ENCODE results near the gene NT5C2.
A peak's percentile ranks its signal among the peaks of the same experiment; 100 is the strongest.
"Not testable (repeated sequence)": the region's sequence is repeated elsewhere in the genome, so short reads cannot be mapped to it uniquely, and the experiment has no call there.

The NT5C2 gene

DNA sequence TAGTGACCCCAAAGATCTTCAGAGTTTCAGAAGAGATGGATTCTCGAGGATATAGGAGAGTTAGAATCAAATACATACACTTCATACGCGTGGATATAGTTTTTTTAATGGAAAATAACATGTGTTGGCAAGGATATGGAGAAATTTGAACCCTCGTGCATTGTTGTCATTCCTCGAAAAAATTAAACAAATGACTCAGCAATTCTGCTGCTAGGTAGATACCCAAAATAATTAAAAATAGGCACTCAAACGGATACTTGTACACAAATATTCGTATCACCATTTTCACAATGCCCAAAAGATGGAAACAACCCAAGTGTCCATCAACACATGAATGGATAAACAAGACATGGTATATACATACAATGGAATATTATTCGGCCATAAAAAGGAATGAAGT, 5.6 kb upstream of the NT5C2 start:
- DNase-seq, result no peak

DNA sequence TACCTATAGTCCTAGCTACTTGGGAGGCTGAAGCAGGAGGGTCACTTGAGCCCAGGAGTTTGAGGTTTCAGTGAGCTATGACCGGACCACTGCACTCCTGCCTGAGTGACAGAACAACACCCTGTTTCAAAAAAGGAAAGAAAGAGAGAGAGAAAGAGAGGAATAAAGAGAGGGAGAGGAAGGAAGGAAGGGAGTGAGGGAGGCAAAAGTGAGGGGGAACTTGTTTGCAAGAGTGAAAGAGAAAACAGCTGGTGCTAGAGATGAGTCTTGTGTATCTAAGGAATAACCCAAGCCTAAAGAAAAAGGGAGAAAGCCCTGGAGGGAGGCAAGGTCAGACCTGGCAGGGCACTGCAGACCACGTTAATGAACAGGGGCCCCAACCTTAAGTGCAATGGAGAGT, 4.8 kb upstream of the NT5C2 start:
- DNase-seq, result no peak

DNA sequence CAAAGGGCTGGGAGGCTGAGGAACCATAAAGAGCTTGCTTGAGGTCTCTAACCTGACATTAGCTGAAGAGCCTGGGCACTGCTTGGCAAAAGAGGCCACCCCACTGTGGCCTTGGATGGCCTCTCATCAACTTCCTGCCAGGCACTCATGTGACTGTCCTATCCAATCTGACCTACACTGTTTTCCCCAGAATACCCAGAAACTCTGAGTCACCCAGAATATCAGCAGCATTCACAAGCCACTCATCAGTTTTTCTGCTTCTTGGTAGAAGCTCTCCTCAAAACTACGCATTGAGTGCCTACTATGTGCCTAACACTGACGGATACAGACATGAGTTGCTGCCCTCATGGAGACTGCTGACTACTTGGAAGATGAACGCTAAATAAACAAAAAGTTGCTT, 4.1 kb upstream of the NT5C2 start:
- no peak for DNase-seq

DNA sequence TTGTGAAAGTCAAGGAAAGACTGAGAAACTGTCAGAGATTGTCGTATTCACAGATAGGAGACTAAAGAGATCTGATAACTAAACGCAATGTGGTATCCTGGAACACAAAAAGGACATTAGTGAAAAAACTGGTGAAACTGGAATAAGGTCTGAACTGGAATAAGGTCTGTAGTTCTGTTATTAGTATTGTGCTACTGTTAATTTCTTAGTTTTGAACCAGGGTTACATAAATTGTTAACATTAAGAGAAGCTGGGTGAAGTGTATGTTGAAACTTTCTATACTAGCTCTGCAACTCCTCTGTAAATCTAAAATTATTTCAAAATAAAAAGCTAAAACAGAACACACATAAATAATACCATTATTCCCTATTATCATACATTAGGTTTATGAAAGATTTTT, 3.4 kb upstream of the NT5C2 start:
- DNase-seq, result no peak

DNA sequence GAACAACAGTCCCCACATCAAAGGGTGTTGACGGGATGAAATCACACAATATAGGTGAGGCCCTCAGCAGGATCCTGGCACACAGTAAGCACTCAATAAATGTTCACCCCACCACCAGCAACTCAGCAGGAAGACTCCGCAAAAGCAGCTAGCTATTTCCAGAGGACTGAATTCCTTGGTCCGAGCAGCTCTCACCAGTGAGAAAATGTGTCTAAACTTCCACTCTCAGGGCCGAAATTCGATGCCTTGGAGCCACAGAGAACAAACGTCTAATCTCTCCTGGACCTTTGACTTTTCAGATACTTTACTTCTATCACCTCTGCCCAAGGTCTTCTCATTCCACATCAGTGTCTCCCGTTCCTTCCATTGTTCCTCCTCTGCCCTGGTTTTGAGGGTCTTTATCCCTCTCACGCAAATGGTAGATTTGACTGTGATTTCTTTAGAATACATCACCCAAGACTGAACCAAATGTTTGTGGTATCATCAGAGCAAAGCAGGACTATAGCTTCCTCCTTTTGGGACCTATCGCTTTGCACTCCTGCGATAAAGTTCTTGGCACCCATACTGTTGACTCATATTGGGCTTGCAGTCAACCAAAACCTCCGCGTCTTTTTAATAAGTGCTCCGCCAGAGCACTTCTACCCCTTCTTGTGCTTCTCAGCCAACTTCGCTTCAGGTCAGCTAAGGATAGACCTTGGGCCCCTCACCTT, 903 bp upstream of the NT5C2 start:
- no peak for DNase-seq

DNA sequence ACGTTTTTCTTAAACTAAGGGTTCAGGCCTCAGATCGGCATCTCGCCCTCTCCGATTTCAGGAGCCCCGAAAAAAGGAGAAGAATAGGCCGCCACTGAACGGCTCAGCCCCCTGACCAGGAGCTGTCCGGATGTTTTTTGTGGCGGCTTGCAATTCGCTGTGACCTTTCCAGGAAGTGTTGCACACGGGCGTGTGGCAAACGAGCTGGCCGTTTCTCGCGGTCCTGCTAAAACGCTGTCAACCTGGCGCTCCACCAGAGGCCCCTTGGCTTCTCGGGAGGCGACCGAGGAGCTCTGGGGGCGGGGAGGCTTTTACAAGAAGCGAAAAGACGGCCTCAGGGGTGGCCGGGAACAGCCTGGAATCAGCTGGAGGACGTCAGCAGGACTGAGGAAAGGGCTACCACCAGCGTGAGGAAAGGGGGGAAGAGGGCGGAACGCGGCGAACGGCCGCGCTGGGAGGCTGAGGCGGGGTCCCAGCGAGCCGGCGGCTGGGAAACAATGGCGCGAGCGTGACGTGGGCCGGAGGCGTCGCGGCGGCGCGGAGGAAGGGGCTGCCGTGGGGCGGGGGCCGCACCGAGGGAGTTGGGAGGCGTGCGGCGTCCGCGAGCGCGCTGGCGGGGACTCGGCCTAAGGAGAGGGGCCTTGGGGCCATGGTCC, 493 bp downstream of the NT5C2 start:
- peak; percentile 45 for DNase-seq

DNA sequence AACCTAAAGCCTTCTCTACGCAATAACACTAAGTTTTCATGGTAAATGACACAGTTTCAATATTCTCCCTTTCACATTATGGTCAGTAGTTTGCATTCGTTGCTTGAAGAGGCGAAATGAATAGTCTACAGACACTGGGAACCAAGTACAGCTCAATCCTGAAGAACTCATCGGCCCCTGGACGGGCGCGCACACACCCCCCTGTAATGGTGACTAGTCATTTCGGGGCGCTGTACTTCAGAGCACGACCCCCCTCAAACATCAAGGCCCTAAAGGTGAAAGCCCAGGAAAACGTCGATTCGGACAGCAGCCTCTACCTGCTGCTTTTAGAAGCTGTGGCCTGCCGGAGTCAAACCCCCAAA, 1.0 kb downstream of the NT5C2 start:
- no peak for DNase-seq

DNA sequence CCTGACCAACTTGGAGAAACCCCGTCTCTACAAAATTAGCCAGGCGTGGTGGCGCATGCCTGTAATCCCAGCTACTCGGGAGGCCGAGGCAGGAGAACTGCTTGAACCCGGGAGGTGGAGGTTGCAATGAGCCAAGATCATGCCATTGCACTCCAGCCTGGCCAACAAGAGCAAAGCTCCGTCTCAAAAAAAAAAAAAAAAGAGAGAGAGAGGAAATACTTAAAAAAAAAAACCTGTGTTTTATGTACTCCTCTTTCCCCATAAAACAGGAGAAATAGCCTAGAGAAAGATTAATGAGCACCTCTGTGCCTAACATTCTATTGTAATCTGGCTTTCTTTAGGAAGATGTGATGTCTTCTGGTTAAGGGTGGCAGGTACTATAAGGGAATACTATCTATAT, 1.9 kb downstream of the NT5C2 start:
- DNase-seq, result not testable (repeated sequence)

DNA sequence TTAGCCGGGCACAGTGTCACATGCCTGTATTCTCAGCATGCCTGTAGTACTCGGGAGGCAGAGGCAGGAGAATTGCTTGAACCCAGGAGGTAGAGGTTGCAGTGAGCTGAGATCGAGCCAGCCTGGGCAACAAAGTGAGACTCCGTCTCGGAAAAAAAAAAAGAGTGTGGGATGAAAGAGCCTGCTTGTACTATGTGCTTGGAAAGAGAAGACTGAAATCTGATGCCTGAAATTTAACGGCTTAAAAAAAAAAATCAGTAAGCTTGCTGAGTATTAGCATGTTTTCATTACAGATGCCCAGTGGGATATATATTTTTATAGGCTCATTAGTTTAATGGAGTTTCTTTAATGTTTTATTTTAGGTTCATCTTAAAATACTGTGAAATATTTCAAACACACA, 4.2 kb downstream of the NT5C2 start:
- no peak for DNase-seq

DNA sequence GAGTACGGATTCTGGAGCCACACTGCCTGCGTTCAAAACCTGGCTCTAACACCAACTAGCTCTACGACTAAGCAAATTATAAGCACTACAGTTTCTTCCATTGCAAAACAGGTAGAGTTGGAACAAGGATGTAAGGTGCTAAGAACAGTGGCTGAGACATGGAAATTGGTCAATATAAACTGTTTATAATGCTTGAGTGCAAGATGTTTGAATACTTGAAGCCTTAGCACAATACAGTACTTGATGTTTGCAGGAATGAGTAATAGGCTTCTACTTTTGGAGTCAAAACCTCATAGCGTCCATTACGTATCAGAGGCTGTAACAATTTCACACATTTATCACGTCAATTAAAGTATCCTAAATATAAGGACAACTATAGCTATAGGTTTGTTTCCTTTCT, 6.9 kb downstream of the NT5C2 start:
- DNase-seq, result no peak

DNA sequence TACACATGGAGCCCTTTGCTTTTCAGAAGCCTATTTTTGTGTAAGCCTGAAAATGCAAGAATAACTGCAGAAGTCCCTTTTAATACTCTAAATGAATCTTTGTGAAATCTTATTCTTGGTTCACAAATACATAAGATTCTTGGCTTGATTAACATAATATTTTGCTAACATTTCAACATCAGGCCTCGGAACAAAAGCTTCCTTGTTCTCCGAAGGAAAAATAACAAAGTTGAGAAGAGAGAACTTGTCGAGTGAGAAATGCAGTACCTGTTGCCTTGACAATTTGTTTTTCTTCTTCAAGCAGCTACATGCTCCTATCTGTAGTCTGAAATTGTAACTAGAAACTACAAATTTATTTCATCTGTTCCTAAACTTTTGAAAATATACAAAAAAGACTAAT, 8.5 kb downstream of the NT5C2 start:
- no peak for DNase-seq

DNA sequence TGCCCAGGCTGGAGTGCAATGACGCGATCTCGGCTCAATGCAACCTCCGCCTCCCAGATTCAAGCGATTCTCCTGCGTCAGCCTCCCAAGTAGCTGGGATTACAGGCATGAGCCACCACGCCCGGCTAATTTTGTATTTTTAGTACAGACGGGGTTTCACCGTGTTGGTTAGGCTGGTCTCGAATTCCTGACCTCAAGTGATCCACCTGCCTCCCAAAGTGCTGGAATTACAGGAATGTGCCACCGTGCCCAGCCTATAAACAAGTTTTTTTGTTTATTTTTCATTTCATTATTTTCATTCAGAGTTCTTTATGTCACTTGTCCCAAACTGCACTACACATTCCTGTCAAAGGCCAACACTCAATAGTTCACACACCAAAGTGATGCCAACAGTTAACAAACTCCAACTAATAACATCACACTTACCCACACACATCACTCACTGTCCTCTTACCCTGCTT, 9.1 kb downstream of the NT5C2 start:
- DNase-seq, result not testable (repeated sequence)

DNA sequence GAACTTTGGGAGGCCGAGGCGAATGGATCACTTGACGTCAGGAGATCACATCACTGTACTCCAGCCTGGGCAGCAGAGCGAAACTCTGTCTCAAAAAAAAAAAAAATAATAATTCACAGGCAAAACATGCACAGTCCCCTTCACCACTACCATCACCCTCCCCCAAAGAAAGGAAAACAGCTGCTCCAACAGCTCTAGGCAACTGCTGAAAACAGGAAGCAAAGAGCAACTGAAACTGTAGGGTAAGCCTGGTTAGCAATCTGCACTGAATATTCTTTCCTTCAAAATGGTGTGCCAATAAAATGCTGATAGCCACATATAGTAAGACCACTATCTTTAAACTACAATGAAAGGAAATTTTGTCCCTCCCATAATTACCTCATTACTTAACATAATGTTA, 11.8 kb downstream of the NT5C2 start:
- no peak for DNase-seq

DNA sequence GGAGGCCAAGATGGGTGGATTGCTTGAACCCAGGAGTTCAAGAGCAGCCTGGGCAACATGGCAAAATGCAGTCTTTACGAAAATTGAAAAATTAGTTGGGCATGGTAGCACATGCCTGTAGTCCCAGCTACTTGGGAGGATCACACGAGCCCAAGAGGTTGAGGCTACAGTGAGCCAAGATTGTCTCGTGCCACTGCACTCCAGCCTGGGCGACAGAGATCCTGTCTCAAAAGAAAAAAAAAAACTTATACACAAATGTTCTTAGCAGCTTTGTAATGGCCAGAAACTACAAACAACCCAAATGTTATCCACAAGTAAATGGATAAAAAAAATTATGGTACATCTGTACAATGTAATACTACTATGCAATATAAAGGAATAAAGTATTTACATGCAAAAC, 12.6 kb downstream of the NT5C2 start:
- DNase-seq, result no peak

DNA sequence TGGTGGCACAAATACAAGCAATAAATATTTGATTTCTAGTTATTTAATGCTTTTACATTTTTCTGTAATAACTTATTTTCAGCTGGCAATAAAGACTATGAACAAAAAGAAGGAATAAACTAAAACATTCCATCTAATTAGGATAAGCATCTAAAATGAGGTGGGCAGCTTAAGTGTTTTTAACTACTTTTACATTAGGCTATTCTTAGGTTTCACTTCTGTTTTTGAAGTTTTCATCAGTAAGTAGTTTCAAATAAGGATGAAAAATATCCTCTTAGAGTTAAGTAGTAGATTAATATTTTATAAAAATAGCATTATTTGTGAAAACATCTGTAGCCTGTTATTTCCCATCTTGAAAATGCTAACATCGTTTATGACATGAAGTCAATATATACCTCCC, 15.9 kb downstream of the NT5C2 start:
- no peak for DNase-seq

DNA sequence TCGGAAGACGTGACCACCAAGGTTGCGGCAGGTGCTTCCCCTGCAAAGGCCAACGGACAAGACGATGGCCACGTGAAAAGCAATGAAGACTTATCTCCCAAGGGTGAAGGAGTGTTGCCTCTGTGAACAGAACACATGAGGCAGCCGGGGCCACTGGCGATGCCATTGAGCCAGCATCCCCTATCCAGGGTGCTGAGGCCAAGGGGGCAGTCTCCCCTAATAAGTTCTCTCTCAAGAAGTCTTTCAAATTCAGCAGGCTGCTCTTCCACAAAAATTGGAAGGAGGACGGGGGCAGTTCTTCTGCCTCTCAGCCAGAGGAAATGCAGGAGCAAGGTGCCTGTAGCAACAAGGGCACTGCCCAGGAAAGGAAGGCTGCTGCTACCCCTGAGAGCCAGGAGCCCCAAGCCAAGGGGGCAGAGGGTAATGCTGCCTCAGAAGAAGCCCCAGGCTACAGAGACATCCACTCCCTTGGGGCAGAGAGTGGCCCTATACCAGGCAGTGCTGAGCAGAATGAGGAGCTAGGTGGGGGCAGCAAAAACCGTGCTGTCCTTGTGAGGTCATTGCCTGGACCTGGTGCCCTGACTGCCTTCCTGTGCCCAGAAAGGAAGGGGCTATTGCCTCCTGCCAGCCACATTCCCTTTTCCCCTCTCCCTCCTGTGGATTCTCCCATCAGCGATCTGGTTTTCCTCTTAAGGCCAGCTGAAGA, 17.3 kb downstream of the NT5C2 start:
- no peak for DNase-seq

DNA sequence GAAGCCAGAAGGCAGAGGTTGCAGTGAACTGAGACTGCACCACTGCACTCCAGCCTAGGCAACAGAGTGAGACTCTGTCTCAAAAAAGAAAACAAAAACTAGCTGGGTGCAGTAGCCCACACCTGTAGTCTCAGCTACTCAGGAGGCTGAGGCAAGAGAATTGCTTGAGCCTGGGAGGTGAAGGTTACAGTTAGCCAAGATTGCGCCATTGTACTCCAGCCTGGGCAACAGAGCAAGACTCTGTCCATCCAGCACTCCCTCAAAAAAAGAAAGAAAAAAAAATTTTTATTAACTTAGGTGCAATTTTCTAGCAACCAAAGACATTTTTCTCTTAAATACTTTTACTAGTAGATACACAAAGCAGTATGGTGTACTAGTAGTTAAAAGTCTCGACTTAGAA, 18.7 kb downstream of the NT5C2 start:
- not testable (repeated sequence) for DNase-seq

DNA sequence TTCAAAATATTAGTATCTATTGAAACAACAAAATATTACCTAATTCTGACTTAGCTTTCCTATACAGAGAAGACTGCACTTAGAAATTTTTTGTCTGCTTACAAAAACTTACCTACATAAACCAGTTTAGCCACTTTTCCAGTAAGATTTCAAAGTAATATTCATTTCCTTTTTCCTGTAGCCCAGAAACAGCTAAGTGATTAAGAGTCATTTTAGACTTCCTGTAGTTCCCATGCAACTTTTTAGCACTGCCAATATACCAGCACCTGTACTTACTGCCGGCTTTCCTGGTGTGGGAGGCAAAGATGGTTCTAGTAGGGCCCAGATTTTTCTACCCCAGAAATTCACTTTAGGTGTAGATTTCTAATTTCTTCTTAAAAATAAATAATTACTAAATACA, 21.8 kb downstream of the NT5C2 start:
- no peak for DNase-seq

DNA sequence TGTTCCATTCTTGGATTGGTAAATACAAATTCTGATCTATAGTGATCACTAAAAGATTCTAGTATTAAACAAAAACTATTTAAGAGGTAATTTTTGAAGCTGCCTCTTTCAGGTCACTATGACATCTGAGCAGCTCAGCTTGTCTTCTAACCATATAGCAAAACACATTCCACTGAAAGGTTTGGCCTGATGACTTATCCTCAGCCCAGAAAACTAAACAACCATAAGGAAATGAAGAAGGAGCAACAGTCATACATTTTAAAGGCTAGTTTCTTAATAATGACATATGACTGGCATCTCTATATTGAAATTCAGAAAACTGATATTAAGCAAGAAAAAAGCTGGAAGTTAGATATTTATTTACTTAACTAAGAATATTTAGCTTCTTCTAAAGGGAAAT, 24.6 kb downstream of the NT5C2 start:
- DNase-seq, result peak; percentile 51

DNA sequence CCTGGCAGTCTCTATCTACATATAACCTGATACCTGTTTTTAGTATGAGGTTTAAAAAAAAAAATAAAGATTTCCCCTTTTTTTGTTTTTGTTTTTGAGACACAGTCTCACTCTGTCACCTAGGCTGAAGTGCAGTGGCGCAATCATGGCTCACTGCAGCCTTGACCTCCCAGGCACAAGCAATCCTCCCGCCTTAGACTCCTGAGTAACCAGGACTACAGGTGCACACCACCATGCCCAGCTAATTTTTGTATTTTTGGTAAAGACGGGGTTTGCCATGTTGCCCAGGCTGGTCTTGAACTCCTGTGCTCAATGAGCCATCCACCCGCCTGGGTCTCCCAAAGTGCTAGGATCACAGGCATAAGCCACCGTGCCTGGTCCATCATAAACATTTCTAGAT, 25.5 kb downstream of the NT5C2 start:
- DNase-seq, result not testable (repeated sequence)

DNA sequence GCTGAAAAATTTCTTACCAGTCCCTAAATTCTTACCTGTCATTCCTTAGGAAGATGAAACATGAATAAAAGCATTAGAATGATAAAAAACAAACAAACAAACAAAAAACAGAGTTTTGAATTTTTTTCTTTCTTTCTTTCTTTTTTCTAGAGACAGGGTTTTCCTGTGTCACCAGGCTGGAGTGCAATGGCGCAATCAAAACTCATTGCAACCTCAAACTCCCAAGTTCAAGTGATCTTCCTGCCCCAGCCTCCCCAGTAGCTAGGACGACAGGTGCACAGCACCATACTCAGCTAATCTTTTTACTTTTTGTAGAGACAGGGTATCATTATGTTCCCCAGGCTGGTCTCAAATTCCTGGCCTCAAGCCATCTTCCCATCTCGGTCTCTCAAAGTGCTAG, 26.5 kb downstream of the NT5C2 start:
- no peak for DNase-seq

DNA sequence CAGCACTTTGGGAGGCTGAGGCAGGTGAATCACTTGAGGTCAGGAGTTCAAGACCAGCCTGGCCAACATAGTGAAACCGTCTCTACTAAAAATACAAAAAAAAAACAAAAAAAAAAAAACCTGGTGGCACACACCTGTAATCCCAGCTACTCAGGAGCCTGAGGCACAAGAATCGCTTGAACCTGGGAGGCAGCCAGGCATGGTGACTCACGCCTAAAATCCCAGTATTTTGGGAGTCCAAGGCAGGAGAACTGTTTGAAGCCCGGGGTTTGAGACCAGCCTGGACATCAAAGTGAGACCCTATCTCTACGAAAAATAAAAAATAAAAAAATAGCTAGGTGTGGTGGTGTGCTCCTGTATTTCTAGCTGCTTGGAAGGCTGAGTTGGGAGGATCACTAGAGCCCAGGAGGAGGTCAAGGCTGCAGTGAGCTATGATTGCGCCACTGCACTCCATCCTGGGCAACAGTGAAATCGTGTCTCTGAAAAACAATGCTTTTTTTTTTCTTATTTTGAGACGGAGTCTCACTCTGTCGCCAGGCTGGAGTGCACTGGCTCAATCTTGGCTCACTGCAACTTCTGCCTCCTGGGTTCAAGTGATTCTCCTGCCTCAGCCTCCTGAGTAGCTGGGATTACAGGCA, 29.2 kb downstream of the NT5C2 start:
- not testable (repeated sequence) for DNase-seq

DNA sequence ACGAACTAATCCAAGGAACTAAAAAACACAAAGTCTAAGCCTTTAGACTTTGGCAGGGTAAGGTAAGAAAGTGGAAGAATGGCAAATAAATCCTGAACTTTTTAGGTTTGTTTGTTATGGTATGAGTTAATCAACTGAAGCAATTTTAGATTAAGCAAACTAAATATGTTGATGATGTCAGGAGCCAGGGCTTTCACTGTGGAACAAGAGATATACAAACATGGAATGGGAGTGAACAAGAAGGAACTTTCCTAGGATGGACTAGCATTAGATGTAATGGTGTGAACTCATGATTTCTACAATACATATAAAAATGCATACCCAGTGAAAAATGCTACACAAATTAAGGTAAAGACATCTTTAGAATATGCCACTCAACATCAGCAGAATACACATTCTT, 35.8 kb downstream of the NT5C2 start:
- DNase-seq, result no peak

All from amniotic stem cell (primary cell).